ENCODE results near the gene DPYD.

Gene DPYD

GRCh38 chr1:97433094-97433823 is 487.6 kb downstream of the DPYD start:
- no CpG with 5 or more reads among the region's 2 CpGs for WGBS (ENCODE audit: insufficient coverage, insufficient read length)
- no peaks in the 10 kb centered on the region for H3K4me1 ChIP-seq (ENCODE audit: control insufficient read depth, insufficient read depth, low read length)
- DNase-seq (ENCODE audit: low read depth, low spot score), result no peak
- H3K36me3 ChIP-seq (ENCODE audit: control insufficient read depth, insufficient read depth, low read length), result no peaks in the 10 kb centered on the region
- no peak overlapping the region for H3K4me3 ChIP-seq (ENCODE audit: low read length)
- H3K27ac ChIP-seq (ENCODE audit: low read length), result no peak overlapping the region
- no peaks in the 10 kb centered on the region for H3K9me3 ChIP-seq (ENCODE audit: control insufficient read depth, insufficient read depth, low read length)
- no peaks in the 10 kb centered on the region for H3K27me3 ChIP-seq (ENCODE audit: control insufficient read depth, insufficient read depth, low read length)

- WGBS (ENCODE audit: insufficient coverage, insufficient read length), result no CpG with 5 or more reads among the region's 3 CpGs
- no peaks in the 10 kb centered on the region for H3K9me3 ChIP-seq (ENCODE audit: control insufficient read depth, insufficient read depth, low read length)
- no peak for DNase-seq (ENCODE audit: low read depth, low spot score)
Observed at GRCh38 chr1:97427371-97427770, 493.5 kb downstream of the DPYD start.

GRCh38 chr1:97424209-97424608 is 496.6 kb downstream of the DPYD start:
- Histone ChIP-seq H3K27me3 (ENCODE audit: control insufficient read depth, insufficient read depth, low read length) (no peaks in the 10 kb centered on the region), H3K36me3 (ENCODE audit: control insufficient read depth, insufficient read depth, low read length) (no peaks in the 10 kb centered on the region), H3K4me3 (ENCODE audit: low read length) (no peak overlapping the region), H3K27ac (ENCODE audit: low read length) (no peak overlapping the region), H3K9me3 (ENCODE audit: control insufficient read depth, insufficient read depth, low read length) (no peaks in the 10 kb centered on the region), H3K4me1 (ENCODE audit: control insufficient read depth, insufficient read depth, low read length) (no peaks in the 10 kb centered on the region; the same call in 1 of the 2 replicates)
- WGBS (ENCODE audit: insufficient coverage, insufficient read length), result no CpG with 5 or more reads among the region's 1 CpG
- DNase-seq (ENCODE audit: low read depth, low spot score), result no peak

More at GRCh38 chr1:97427371-97427770, 493.5 kb downstream of the DPYD start:
- no peaks in the 10 kb centered on the region for H3K36me3 ChIP-seq (ENCODE audit: control insufficient read depth, insufficient read depth, low read length)
- H3K27me3 ChIP-seq (ENCODE audit: control insufficient read depth, insufficient read depth, low read length), result no peaks in the 10 kb centered on the region
- no peak overlapping the region for H3K27ac ChIP-seq (ENCODE audit: low read length)
- no peaks in the 10 kb centered on the region for H3K4me1 ChIP-seq (ENCODE audit: control insufficient read depth, insufficient read depth, low read length)
- no peak overlapping the region for H3K4me3 ChIP-seq (ENCODE audit: low read length)

- Histone ChIP-seq H3K9me3 (ENCODE audit: control insufficient read depth, insufficient read depth, low read length) (no peaks in the 10 kb centered on the region), H3K27ac (ENCODE audit: low read length) (no peak overlapping the region), H3K4me1 (ENCODE audit: control insufficient read depth, insufficient read depth, low read length) (no peaks in the 10 kb centered on the region; the same call in 1 of the 2 replicates), H3K4me3 (ENCODE audit: low read length) (no peak overlapping the region), H3K27me3 (ENCODE audit: control insufficient read depth, insufficient read depth, low read length) (no peaks in the 10 kb centered on the region), H3K36me3 (ENCODE audit: control insufficient read depth, insufficient read depth, low read length) (no peaks in the 10 kb centered on the region)
- DNase-seq (ENCODE audit: low read depth, low spot score), result no peak
- no CpG with 5 or more reads among the region's 2 CpGs for WGBS (ENCODE audit: insufficient coverage, insufficient read length)
Observed at GRCh38 chr1:97423403-97423802, 497.4 kb downstream of the DPYD start.

- no peaks in the 10 kb centered on the region for H3K9me3 ChIP-seq (ENCODE audit: control insufficient read depth, insufficient read depth, low read length)
- no peaks in the 10 kb centered on the region for H3K36me3 ChIP-seq (ENCODE audit: control insufficient read depth, insufficient read depth, low read length)
- H3K4me1 ChIP-seq (ENCODE audit: control insufficient read depth, insufficient read depth, low read length), result no peaks in the 10 kb centered on the region; the same call in 1 of the 2 replicates
- DNase-seq (ENCODE audit: low read depth, low spot score), result no peak
- no peaks in the 10 kb centered on the region for H3K27me3 ChIP-seq (ENCODE audit: control insufficient read depth, insufficient read depth, low read length)
- no peak overlapping the region for H3K27ac ChIP-seq (ENCODE audit: low read length)
- H3K4me3 ChIP-seq (ENCODE audit: low read length), result no peak overlapping the region
Observed at GRCh38 chr1:97417661-97418060, 503.2 kb downstream of the DPYD start.

- no peak for DNase-seq (ENCODE audit: low read depth, low spot score)
- WGBS (ENCODE audit: insufficient coverage, insufficient read length), result no CpG with 5 or more reads among the region's 3 CpGs
- Histone ChIP-seq H3K36me3 (ENCODE audit: control insufficient read depth, insufficient read depth, low read length) (no peaks in the 10 kb centered on the region), H3K27me3 (ENCODE audit: control insufficient read depth, insufficient read depth, low read length) (no peaks in the 10 kb centered on the region), H3K4me3 (ENCODE audit: low read length) (no peak overlapping the region), H3K27ac (ENCODE audit: low read length) (no peak overlapping the region), H3K4me1 (ENCODE audit: control insufficient read depth, insufficient read depth, low read length) (no peaks in the 10 kb centered on the region), H3K9me3 (ENCODE audit: control insufficient read depth, insufficient read depth, low read length) (no peaks in the 10 kb centered on the region)
Observed at GRCh38 chr1:97414682-97415312, 506.0 kb downstream of the DPYD start.

- WGBS (ENCODE audit: insufficient coverage, insufficient read length), result no CpG with 5 or more reads among the region's 1 CpG
- no peaks in the 10 kb centered on the region for H3K4me1 ChIP-seq (ENCODE audit: control insufficient read depth, insufficient read depth, low read length)
- no peaks in the 10 kb centered on the region for H3K9me3 ChIP-seq (ENCODE audit: control insufficient read depth, insufficient read depth, low read length)
- no peak overlapping the region for H3K4me3 ChIP-seq (ENCODE audit: low read length)
- DNase-seq (ENCODE audit: low read depth, low spot score), result no peak
- no peak overlapping the region for H3K27ac ChIP-seq (ENCODE audit: low read length)
- H3K27me3 ChIP-seq (ENCODE audit: control insufficient read depth, insufficient read depth, low read length), result no peaks in the 10 kb centered on the region
- H3K36me3 ChIP-seq (ENCODE audit: control insufficient read depth, insufficient read depth, low read length), result no peaks in the 10 kb centered on the region
Observed at GRCh38 chr1:97412737-97413136, 508.1 kb downstream of the DPYD start.

GRCh38 chr1:97412166-97412565 is 508.7 kb downstream of the DPYD start:
- WGBS (ENCODE audit: insufficient coverage, insufficient read length), result no CpG with 5 or more reads among the region's 4 CpGs

GRCh38 chr1:97396463-97396862 is 524.4 kb downstream of the DPYD start:
- no peak for DNase-seq (ENCODE audit: low read depth, low spot score)
- Histone ChIP-seq H3K27ac (ENCODE audit: low read length) (no peak overlapping the region), H3K36me3 (ENCODE audit: control insufficient read depth, insufficient read depth, low read length) (no peaks in the 10 kb centered on the region), H3K4me3 (ENCODE audit: low read length) (no peak overlapping the region), H3K9me3 (ENCODE audit: control insufficient read depth, insufficient read depth, low read length) (no peaks in the 10 kb centered on the region), H3K27me3 (ENCODE audit: control insufficient read depth, insufficient read depth, low read length) (no peaks in the 10 kb centered on the region), H3K4me1 (ENCODE audit: control insufficient read depth, insufficient read depth, low read length) (no peaks in the 10 kb centered on the region)
- no CpG with 5 or more reads among the region's 3 CpGs for WGBS (ENCODE audit: insufficient coverage, insufficient read length)

More at GRCh38 chr1:97412166-97412565, 508.7 kb downstream of the DPYD start:
- Histone ChIP-seq H3K4me1 (ENCODE audit: control insufficient read depth, insufficient read depth, low read length) (no peaks in the 10 kb centered on the region), H3K9me3 (ENCODE audit: control insufficient read depth, insufficient read depth, low read length) (no peaks in the 10 kb centered on the region), H3K4me3 (ENCODE audit: low read length) (no peak overlapping the region), H3K36me3 (ENCODE audit: control insufficient read depth, insufficient read depth, low read length) (no peaks in the 10 kb centered on the region), H3K27ac (ENCODE audit: low read length) (no peak overlapping the region), H3K27me3 (ENCODE audit: control insufficient read depth, insufficient read depth, low read length) (no peaks in the 10 kb centered on the region)
- no peak for DNase-seq (ENCODE audit: low read depth, low spot score)

GRCh38 chr1:97392701-97393100 is 528.1 kb downstream of the DPYD start:
- Histone ChIP-seq H3K4me1 (ENCODE audit: control insufficient read depth, insufficient read depth, low read length) (no peaks in the 10 kb centered on the region), H3K36me3 (ENCODE audit: control insufficient read depth, insufficient read depth, low read length) (no peaks in the 10 kb centered on the region)
- no peak for DNase-seq (ENCODE audit: low read depth, low spot score)

More at GRCh38 chr1:97392701-97393100, 528.1 kb downstream of the DPYD start:
- H3K4me3 ChIP-seq (ENCODE audit: low read length), result no peak overlapping the region
- no peak overlapping the region for H3K27ac ChIP-seq (ENCODE audit: low read length)
- no peaks in the 10 kb centered on the region for H3K9me3 ChIP-seq (ENCODE audit: control insufficient read depth, insufficient read depth, low read length)
- no peaks in the 10 kb centered on the region for H3K27me3 ChIP-seq (ENCODE audit: control insufficient read depth, insufficient read depth, low read length)
